Measurements from ENCODE around the gene LDHB.

DNA sequence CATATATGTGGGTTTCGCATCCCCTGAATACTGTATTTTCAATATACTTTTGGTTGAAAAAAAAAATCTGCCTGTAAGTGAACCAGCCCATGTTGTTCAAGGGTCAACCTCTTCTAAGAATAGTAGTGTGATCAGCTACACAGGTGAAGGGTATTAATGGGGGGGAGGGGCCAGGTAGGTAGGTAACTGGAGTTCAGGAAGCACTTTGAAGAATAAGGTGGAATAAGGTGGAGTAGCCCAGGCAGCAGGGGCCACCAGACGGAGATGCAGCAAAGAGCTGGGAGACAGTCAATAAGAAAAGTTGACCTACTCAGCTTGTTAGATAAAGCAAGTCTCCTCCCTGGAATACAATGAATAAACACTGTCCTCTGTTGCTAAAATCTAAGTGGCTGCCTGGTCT is 9.3 kb downstream of the LDHB start:
- TF ChIP-seq, protein P1, sequence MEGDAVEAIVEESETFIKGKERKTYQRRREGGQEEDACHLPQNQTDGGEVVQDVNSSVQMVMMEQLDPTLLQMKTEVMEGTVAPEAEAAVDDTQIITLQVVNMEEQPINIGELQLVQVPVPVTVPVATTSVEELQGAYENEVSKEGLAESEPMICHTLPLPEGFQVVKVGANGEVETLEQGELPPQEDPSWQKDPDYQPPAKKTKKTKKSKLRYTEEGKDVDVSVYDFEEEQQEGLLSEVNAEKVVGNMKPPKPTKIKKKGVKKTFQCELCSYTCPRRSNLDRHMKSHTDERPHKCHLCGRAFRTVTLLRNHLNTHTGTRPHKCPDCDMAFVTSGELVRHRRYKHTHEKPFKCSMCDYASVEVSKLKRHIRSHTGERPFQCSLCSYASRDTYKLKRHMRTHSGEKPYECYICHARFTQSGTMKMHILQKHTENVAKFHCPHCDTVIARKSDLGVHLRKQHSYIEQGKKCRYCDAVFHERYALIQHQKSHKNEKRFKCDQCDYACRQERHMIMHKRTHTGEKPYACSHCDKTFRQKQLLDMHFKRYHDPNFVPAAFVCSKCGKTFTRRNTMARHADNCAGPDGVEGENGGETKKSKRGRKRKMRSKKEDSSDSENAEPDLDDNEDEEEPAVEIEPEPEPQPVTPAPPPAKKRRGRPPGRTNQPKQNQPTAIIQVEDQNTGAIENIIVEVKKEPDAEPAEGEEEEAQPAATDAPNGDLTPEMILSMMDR (IDR thresholded peaks at IDR 0.05 in 2 of 3, conservative IDR thresholded peaks at IDR 0.05 in 1 of 3; ENCODE audit: control insufficient read depth in 2 of 3, extremely low read depth in 1 of 3, insufficient read depth in 1 of 3, low read depth in 3 of 3, low read length in 3 of 3), result no peak
- TF ChIP-seq GABPA (IDR thresholded peaks at IDR 0.05; ENCODE audit: low read depth) (no peak), YY1 (IDR thresholded peaks at IDR 0.05; ENCODE audit: low read depth, low read length) (no peak), GATAD2B (conservative IDR thresholded peaks at IDR 0.05; ENCODE audit: low read depth) (no peak), CREB1 (IDR thresholded peaks at IDR 0.05; ENCODE audit: low read depth) (no peak), MTA2 (IDR thresholded peaks at IDR 0.05; ENCODE audit: low read depth) (no peak), BRCA1 (IDR thresholded peaks at IDR 0.05; ENCODE audit: low read depth, low read length) (no peak)
- TF ChIP-seq, protein P2, sequence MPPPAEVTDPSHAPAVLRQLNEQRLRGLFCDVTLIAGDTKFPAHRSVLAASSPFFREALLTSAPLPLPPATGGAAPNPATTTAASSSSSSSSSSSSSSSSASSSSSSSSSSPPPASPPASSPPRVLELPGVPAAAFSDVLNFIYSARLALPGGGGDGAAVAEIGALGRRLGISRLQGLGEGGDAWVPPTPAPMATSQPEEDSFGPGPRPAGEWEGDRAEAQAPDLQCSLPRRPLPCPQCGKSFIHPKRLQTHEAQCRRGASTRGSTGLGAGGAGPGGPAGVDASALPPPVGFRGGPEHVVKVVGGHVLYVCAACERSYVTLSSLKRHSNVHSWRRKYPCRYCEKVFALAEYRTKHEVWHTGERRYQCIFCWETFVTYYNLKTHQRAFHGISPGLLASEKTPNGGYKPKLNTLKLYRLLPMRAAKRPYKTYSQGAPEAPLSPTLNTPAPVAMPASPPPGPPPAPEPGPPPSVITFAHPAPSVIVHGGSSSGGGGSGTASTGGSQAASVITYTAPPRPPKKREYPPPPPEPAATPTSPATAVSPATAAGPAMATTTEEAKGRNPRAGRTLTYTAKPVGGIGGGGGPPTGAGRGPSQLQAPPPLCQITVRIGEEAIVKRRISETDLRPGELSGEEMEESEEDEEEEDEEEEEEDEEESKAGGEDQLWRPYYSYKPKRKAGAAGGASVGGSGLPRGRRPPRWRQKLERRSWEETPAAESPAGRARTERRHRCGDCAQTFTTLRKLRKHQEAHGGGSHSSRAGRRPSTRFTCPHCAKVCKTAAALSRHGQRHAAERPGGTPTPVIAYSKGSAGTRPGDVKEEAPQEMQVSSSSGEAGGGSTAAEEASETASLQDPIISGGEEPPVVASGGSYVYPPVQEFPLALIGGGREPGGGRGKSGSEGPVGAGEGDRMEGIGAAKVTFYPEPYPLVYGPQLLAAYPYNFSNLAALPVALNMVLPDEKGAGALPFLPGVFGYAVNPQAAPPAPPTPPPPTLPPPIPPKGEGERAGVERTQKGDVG (CRISPR knock-in tag; IDR thresholded peaks at IDR 0.05), result no peak
